Erythroblast (primary cell): Measurements from ENCODE around the gene ANKH.

Source experiments
- GATA1 ChIP-seq: IDR thresholded peaks from 2 replicates; pipeline ENCODE4 v1.6.1; 2011; ENCODE audit warnings: low read depth, mild to moderate bottlenecking, control low read depth, low read length, moderate library complexity
- POLR2A ChIP-seq: IDR thresholded peaks from 2 replicates; pipeline ENCODE4 v1.6.1; 2011; ENCODE audit warnings: mild to moderate bottlenecking, low read length

DNA sequence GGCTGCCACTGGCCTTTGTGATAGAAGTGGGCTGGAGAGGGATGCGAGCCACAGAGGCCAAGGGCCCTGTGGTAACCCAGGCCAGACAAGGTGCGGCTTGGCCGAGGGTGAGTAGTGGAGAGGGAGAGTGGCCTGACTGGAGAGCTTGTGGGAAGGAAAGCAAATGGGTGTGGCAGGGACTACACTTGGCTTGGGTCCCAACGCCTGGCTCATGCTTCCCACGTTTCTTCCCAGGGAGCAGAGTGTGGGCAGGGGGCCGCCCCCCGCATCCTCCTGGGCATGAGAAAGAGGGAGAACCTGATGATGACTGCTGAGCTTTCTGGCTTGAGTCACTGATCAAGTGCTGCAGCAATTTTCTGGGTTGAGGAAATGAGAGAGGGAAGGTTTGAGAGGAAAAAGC, 95.7 kb downstream of the ANKH start:
- TF ChIP-seq POLR2A (no peak), GATA1 (no peak)
